RPMI8226 (cell line): ENCODE data around the gene FAM3D.

Experiments
- DNase-seq: peaks from one replicate; pipeline ENCODE4 v3.0.0-alpha.2; 2015

The FAM3D gene

DNA sequence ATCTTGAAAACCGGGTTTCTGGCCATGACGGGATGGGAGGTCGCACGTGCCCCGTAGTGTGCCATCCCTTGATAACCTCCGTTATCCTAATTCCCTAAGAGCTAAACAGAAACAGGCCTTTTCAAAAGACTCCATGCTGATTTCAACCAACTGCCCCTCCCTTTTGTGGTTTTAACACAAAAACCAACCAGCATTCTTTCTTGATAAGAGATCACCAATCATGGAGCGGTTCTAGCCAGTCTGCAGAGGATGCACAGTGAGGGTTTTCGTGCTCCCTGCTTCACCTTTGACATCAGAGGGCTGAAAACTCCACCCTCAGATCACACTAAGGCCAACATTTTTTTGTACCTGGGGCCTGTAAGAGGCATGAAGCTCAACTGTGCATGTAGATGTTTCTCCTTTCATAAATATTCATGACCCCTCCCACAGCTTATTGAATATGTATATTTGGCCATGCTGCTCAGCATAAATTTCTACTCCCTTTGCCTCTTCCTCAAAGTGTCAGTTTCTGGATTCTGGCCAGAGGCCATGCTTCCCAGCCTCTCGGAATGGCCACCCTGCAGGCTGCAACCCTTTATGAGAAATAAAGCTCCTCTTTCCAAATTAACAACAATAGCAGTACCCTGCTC, 41.3 kb downstream of the FAM3D start:
- DNase-seq, result no peak

GRCh38 chr3:58624550-58624949, 42.0 kb downstream of the FAM3D start:
- DNase-seq, result no peak

- no peak for DNase-seq
These were observed 42.6 kb downstream of the FAM3D start for GRCh38 chr3:58623961-58624360.

DNA sequence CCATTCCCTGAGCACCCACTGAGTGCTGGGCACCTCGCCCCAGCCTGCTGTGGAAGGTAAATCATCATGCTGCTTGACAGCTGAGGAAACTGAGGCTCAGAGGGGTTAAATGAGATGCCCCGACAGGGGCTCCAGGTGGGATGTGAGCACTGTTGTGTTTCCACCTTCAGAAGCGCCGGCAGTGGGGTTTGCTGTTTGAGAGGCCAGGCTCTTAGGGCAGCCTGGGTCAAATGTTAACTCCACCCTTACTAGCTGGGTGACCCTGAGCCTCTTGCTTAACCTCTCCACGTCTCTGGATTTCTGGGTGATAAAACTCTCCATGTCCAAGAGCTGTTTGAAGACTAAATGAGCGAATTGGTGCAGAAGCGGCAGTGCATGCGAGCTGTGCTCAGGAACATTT, 43.1 kb downstream of the FAM3D start:
- DNase-seq, result no peak

DNA sequence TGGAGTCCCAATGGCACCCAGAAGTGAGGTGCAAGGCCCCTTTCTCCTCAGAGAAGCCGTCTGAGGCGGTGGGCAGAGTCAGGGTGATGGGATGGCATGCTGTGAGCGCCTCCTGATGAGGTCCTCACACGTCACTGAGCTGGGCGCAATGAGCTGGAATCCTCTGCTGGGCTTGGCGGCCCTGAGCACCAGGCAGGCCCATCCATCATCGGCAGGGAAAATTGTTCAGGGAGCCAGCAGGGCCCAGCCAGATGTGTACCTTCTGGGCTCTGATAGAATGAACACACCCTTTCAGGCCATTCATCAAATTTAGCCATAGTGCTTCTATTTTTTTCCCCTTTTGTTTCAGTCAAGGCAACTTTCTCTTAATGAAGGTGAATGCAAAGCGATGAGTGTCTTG, 43.7 kb downstream of the FAM3D start:
- DNase-seq, result no peak

DNA sequence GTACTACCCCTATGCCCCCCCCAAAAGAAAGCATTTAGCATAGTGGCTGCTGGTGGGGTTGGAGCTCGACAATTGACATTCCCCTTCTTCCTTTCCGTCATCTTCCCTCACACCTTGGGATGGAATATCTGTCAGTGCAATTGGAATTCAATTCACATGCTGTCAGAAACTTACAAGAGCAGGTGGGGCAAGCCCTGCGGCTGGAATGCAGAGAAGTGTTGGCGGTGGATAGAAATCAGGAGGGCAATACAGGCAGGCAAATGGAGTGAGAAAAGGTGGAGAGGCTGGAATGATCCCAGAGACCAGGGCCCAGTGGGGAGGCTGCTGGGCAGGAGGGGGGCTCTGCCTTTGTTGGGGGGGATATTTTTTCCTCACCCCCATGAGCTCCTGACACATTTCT, 44.1 kb downstream of the FAM3D start:
- DNase-seq, result no peak

DNA sequence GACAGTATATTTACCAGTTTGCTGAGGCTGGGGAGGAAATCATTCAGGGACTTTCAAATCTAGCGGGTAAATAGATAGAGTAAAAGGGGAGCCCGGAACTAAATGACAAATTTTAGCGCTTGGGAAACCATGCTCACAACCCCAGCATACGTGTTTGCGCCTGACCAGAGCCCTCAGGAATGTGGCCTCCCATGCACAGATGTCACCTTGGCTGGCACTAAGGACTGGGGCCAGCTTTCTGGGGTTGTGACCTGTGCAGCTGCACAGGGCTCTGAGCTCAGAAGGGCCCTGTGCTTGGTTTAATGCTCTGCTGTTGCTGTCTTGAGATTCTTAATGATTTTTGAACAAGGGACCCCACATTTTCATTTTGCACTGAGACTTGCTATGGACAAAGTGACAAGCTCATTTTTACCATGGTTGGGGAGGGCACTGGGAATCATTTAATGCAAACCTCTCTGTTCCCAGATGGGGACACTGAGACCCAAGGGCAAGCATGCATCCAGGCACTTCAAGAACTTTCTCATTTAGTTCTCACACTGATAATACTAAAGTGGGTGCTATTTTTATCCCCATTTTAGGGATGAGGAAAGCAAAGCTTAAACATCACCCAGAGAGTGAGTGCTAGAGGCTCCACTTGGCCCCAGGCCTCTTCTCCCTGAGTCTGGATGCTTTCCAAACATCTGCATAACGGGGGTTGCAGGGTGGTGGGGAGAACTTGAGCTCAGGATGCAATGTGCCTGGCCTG, 45.3 kb downstream of the FAM3D start:
- no peak for DNase-seq

GRCh38 chr3:58620421-58620820, 46.2 kb downstream of the FAM3D start:
- no peak for DNase-seq

DNA sequence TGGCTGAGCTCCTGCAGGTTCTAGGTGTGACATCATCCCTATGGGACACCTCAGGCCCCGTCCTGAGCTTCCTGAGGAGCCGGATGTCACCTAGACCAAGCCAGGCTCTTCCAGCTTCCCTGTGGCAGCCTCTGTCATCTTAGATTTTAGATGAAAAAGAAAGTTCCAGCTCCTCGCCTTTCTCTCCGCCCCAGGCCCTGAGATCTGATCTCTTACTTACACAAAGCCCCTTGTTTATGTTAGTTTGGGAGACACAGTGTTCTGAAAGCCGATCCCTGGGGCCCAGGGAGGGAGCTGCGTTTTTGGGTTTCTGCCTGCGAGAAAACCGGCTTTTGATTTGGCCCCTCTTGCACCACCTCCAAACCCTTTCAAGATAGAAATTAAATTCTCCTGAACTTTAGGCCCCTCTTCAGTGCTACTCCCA, 49.2 kb downstream of the FAM3D start:
- DNase-seq, result no peak

DNA sequence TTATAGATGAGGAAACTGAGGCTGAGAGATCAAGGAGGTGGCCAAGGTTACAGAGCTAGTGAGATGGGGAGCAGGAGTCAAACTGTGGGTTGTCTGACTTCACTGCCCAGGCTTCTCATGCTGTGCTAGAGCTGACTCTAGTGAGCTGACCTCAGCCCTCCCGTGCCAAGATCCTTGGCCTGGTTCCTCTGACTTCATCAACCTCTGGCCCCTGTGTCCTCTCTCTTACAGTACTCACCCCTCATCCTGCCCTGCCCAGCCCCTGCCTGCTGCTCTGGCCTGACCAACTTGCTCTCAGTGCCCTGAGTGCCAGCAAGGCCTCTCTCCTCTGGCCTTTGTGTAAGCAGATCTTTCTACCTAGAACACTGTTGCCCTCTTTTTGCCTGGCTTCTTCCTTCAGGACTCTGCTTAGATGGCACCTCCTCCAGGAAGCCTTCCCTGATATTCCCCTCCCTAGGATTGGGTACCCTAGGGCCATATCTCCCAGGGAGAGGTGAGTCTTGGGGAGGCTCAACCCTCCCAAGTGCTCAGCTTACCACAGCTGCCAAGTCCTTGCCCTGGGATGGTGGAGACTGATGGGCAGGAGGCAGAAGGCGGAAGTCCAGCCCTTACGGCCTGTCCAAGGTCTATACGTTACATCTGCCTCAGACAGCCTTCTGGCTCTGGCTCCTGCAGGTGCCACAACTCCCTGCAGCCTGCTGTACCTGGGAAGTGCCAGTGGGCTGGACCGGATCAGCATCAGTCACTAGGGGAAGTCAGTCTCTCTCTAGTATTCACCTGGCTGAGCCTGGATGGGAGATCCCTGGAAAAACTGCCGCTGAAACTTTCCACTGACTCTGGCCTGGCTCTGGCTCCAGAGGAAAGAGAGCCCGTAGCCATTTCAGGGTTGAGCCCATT, 53.1 kb downstream of the FAM3D start:
- DNase-seq, result no peak

DNA sequence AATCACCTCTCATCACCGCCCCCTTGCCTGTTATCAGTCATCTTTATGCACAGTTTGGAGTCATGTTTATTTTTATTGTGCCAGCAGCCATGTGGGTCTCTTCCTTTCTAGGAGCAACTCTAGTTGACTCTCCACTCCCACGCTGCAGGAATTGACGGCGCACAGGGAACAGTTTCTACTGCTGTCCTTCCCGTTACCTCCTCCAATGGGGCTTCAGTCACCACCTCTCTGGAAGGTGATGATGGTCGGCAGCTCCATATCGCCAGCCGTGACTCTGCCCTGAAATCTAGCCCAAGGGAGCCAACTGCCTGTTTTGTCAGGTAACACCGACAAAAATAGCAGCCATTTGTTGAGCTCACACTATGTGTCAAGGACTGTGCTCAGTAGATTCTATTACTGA, 53.7 kb downstream of the FAM3D start:
- DNase-seq, result no peak

DNA sequence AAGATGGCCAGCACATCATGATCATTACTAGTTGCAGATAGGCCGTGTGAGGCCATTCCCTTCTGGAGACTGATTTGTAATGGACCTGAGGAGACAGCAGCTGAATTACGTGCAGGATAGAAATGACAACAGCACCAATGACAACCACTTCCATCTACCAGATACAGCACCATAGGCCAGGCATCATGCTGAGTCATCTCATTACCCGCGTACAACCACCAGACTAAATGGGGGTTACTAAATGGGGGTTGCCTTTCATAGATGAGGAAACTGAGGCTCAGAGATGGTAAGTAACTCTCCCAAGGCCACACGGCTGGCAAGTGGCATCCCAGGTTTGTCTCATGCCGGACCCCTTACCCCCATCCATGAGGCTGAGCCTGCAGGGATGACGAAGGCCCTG, 56.6 kb downstream of the FAM3D start:
- no peak for DNase-seq

DNA sequence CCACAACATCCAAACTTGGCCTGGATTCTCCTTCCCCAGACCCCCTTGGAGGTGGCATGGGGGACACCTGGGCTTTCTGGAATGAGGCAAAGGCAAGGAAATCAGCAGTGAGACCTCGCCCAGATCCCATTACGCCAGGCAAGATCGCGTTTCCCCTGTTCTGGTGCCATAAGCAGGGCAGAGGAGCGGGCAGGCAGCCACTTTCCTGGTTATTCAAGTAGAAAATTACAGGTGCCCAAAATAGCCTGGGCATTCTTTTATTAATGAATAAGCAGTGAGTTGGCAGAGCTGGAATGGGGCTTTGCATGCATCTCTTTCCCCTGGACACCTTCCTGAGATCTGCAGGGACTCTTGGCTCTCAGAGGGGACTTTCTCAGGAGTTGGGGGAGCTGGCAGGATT, 57.9 kb downstream of the FAM3D start:
- DNase-seq, result no peak

DNA sequence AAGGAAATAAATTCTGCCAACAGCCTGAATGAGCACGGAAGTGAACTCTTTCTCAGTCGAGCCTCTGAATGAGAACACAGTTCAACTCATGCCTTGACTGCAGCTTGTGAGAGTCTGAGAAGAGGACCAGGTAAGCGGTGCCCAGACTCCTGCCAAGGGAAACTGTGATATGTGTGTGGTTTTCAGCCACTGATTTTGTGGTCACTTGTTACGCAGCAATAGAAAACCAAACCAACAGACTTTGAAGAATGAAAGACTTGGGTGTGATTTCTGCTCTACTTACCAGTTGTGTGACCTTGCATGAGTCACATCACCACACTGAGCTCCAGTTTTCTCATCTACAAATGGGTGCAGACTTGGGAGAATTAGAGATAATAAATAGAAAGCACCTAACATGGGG, 58.8 kb downstream of the FAM3D start:
- DNase-seq, result no peak

- DNase-seq, result no peak
These were observed 59.9 kb downstream of the FAM3D start for GRCh38 chr3:58606693-58607092.

DNA sequence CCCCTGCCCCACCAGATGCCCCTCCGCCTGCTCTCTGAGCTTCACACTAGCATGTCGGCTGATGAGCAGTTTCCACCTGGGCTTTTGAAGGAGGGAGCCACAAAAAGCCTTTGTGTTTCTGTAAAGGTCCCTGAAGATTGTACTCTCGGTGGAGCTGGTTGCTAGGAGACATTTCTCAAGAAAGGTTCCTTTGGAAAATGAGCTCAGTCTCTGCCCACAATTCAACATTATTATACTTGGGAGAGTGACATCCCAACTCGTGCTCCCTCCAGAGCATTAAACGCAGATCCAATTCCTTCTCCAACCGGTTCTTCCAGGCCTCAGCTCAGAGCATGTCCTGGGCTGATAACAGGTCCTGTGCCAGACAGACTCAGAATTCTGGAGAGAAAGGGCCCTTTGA, 62.5 kb downstream of the FAM3D start:
- DNase-seq, result no peak

DNA sequence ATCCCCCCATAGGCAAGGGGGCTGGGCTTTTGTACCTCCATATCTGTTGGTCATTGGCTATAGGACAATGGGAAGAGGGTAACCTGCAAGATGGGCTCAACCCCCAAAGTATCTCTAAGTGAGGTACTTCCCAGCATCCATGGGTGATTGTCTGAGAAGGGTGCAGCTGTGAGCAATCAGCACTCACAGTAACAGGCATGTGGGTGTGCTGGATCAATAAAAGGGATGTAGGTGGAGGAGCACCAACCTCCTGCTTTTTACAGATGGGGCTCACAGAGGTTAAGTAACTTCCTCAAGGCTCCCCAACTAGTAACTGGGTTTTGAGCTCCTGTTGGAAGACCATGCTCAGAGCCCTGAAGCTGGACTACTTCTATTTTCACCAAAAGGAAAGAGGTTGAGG, 63.0 kb downstream of the FAM3D start:
- no peak for DNase-seq

GRCh38 chr3:58597770-58598310, 68.7 kb downstream of the FAM3D start:
- DNase-seq, result no peak

GRCh38 chr3:58596834-58597518, 69.6 kb downstream of the FAM3D start:
- no peak for DNase-seq

- DNase-seq, result no peak
These were observed 72.5 kb downstream of the FAM3D start for GRCh38 chr3:58594117-58594516.

DNA sequence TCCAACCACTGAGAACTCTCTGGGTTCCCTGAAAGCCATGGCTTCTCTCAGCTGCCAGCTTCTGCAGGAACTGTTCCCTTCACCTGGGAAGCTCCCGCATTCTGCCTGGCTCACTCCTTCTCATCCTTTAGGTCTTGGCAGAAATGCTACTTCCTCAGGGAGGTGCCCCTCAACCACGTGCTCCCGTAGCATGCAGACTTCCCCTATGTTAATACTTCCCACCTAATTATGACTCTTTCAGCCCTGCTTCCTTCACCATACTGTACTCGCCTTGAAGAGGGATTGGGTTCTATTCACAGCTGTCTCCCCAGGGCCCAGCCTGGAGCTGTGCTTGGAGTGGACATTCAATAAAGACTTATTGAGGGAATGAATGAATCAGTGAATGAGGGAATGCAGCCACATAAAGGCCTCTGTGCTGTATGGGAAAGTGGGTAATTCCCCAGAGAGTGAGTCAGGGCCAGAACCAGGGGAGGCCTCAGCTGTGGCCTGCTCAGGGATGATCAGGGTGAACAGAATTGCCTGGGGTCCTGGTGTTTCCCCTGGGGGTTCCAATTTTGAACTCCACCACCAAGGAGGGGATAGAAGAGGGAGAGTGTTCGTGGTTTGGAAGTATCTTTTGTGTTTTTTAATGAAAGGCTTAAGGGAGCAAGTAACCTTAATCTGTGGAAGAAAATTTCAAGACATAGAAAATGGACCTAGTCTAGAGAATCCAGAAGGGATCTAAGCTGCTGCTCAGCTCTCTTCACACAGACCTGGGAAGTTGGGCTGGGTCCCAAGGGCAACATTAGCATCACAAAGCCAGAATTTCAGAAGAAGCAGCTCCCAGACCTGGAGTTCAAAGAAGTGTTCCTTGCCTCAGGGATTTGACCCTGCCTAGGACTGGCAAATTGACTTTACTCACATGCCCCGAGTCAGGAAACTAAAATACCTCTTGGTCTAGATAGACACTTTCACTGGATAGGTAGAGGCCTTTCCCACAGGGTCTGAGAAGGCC, 74.8 kb downstream of the FAM3D start:
- no peak for DNase-seq
